ENCODE data around the gene MZB1.

Gene MZB1

GRCh38 chr5:139391570-139392323 lies 2.0 kb upstream of the MZB1 start:
- Histone ChIP-seq H3K4ac (ENCODE audit: low read length) (peak overlapping the region; percentile 90), H2BK120ac (ENCODE audit: low read depth, low read length) (peak overlapping the region; percentile 91), H2BK5ac (ENCODE audit: low read length) (no peak overlapping the region), H3K27me3 (ENCODE audit: control insufficient read depth in 3 of 3, insufficient read depth in 3 of 3, low read depth in 1 of 3, low read length in 3 of 3) (peaks cover 25 to 53% (median 46%) of the 10 kb centered on the region in 3 experiments), H3K4me1 (ENCODE audit: control insufficient read depth in 2 of 2, insufficient read depth in 1 of 2, low read depth in 1 of 2, low read length in 2 of 2) (peaks cover 2 to 9% of the 10 kb centered on the region in 2 donors), H3K27ac (replicated peaks; ENCODE audit: low read length) (no peak overlapping the region), H2AK5ac (ENCODE audit: low read depth, low read length) (peak overlapping the region; percentile 89), H2AFZ (ENCODE audit: low read length) (no peak overlapping the region), H3K9me3 (replicated peaks in 1 of 2; ENCODE audit: control insufficient read depth in 2 of 2, insufficient read depth in 1 of 2, low read depth in 1 of 2, low read length in 2 of 2) (peaks cover 0 to 17% of the 10 kb centered on the region in 2 donors), H2BK12ac (ENCODE audit: low read length) (peak overlapping the region; percentile 19), H3K18ac (ENCODE audit: low read length) (peak overlapping the region; percentile 87), H3K14ac (ENCODE audit: low read length) (no peak overlapping the region), H4K91ac (ENCODE audit: low read depth, low read length, poor library complexity) (no peak overlapping the region), H3K4me2 (ENCODE audit: insufficient read depth, low read length, poor library complexity, severe bottlenecking) (peak overlapping the region; percentile 66), H3K36me3 (replicated peaks in 1 of 2; ENCODE audit: control insufficient read depth in 2 of 2, insufficient read depth in 2 of 2, low read length in 2 of 2) (no peaks in the 10 kb centered on the region), H3K23ac (ENCODE audit: low read depth, low read length, poor library complexity) (peak overlapping the region; percentile 97), H3K9ac (ENCODE audit: low read depth, low read length, poor library complexity) (peak overlapping the region; percentile 60), H4K8ac (ENCODE audit: low read depth, low read length) (no peak overlapping the region), H2BK15ac (ENCODE audit: low read length) (peak overlapping the region; percentile 58), H3K79me1 (ENCODE audit: low read depth, low read length) (peaks cover 2% of the 10 kb centered on the region), H3K4me3 (ENCODE audit: low read length in 2 of 2) (no peak overlapping the region)
- DNase-seq (ENCODE audit: low spot score) = no peak
- WGBS, 2 donors (ENCODE audit: extremely low coverage in 2 of 2, insufficient read length in 2 of 2, insufficient replicate concordance in 1 of 2) = no CpG with 5 or more reads among the region's 33 CpGs

DNA sequence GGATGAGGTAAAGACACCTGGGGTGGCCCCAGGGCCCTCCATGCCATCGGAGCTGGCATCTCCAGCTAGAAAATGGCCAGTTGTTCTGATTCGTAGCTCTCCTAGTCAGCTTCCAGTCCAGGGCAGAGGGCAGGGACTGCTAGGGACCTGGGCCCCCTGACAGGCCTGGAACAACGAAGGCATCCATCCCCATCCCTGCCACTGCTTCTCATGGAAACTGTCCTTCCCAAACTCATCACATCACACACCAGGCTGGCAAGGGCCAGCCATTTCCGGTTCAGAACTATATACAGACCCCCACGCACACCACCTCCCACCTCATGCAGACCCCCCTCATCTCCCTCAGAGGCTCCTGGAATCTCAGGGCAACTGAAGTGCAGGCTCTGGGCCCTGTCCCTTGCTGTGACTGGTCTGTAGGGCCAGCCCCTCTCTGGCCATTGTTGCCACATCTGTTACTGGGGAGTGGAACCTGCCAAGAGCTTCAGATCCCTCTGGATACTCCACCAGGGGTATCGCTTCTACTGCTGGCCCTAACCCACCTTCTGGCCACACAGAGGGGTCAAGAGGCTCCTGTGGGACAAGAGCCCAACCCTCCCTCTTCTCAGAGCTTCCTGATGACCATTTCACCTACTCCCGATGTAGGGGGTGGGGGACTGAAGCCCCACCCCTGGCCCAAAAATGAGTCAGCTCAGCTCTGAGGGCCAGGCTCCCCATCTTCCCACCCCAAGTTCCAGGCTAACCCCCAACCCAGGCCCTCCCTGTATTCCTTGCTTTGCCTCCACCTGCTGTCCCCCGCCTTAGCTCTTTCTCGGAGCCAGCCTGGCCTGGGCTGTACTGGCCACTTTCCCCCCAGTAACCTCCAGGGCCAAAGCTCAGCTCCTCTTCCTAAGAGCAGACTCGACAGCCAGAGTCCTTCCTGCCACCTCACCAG lies 1.2 kb upstream of the MZB1 start:
- peak overlapping the region; percentile 97 for H3K23ac ChIP-seq (ENCODE audit: low read depth, low read length, poor library complexity)
- peaks cover 2% of the 10 kb centered on the region for H3K79me1 ChIP-seq (ENCODE audit: low read depth, low read length)
- H3K18ac ChIP-seq (ENCODE audit: low read length) = peak overlapping the region; percentile 55
- H3K14ac ChIP-seq (ENCODE audit: low read length) = no peak overlapping the region
- no peak overlapping the region for H3K4me2 ChIP-seq (ENCODE audit: insufficient read depth, low read length, poor library complexity, severe bottlenecking)
- no peak overlapping the region for H3K27ac ChIP-seq (replicated peaks; ENCODE audit: low read length)
- H2BK15ac ChIP-seq (ENCODE audit: low read length) = peak overlapping the region; percentile 60
- no peaks in the 10 kb centered on the region for H3K36me3 ChIP-seq (replicated peaks in 1 of 2; ENCODE audit: control insufficient read depth in 2 of 2, insufficient read depth in 2 of 2, low read length in 2 of 2)
- H2AK5ac ChIP-seq (ENCODE audit: low read depth, low read length) = peak overlapping the region; percentile 89
- H3K4me1 ChIP-seq (ENCODE audit: control insufficient read depth in 2 of 2, insufficient read depth in 1 of 2, low read depth in 1 of 2, low read length in 2 of 2) = peaks cover 2 to 9% of the 10 kb centered on the region in 2 donors
- H3K4ac ChIP-seq (ENCODE audit: low read length) = peak overlapping the region; percentile 90
- no peak overlapping the region for H2BK120ac ChIP-seq (ENCODE audit: low read depth, low read length)
- peak overlapping the region; percentile 19 for H2BK12ac ChIP-seq (ENCODE audit: low read length)
- no peak overlapping the region for H4K91ac ChIP-seq (ENCODE audit: low read depth, low read length, poor library complexity)
- H4K8ac ChIP-seq (ENCODE audit: low read depth, low read length) = no peak overlapping the region
- no peak overlapping the region for H3K4me3 ChIP-seq (ENCODE audit: low read length in 2 of 2)
- H2BK5ac ChIP-seq (ENCODE audit: low read length) = no peak overlapping the region
- no CpG with 5 or more reads among the region's 10 CpGs for WGBS, 2 donors (ENCODE audit: extremely low coverage in 2 of 2, insufficient read length in 2 of 2, insufficient replicate concordance in 1 of 2)
- H3K9ac ChIP-seq (ENCODE audit: low read depth, low read length, poor library complexity) = no peak overlapping the region
- DNase-seq (ENCODE audit: low spot score) = no peak
- H3K9me3 ChIP-seq (replicated peaks in 1 of 2; ENCODE audit: control insufficient read depth in 2 of 2, insufficient read depth in 1 of 2, low read depth in 1 of 2, low read length in 2 of 2) = peaks cover 0 to 17% of the 10 kb centered on the region in 2 donors
- peak overlapping the region; percentile 69 for H2AFZ ChIP-seq (ENCODE audit: low read length)
- peaks cover 25 to 62% (median 46%) of the 10 kb centered on the region in 3 experiments for H3K27me3 ChIP-seq (ENCODE audit: control insufficient read depth in 3 of 3, insufficient read depth in 3 of 3, low read depth in 1 of 3, low read length in 3 of 3)

GRCh38 chr5:139388198-139388821 lies 1.4 kb downstream of the MZB1 start:
- Histone ChIP-seq H3K36me3 (replicated peaks in 1 of 2; ENCODE audit: control insufficient read depth in 2 of 2, insufficient read depth in 2 of 2, low read length in 2 of 2) (no peaks in the 10 kb centered on the region), H4K8ac (ENCODE audit: low read depth, low read length) (no peak overlapping the region), H3K4me1 (ENCODE audit: control insufficient read depth in 2 of 2, insufficient read depth in 1 of 2, low read depth in 1 of 2, low read length in 2 of 2) (peaks cover 2 to 7% of the 10 kb centered on the region in 2 donors), H2BK5ac (ENCODE audit: low read length) (no peak overlapping the region), H2AK5ac (ENCODE audit: low read depth, low read length) (peak overlapping the region; percentile 34), H3K14ac (ENCODE audit: low read length) (no peak overlapping the region), H3K18ac (ENCODE audit: low read length) (no peak overlapping the region), H2AFZ (ENCODE audit: low read length) (peak overlapping the region; percentile 76), H3K4me3 (ENCODE audit: low read length in 2 of 2) (no peak overlapping the region), H2BK120ac (ENCODE audit: low read depth, low read length) (no peak overlapping the region), H3K9ac (ENCODE audit: low read depth, low read length, poor library complexity) (no peak overlapping the region), H3K4ac (ENCODE audit: low read length) (no peak overlapping the region), H4K91ac (ENCODE audit: low read depth, low read length, poor library complexity) (no peak overlapping the region), H3K23ac (ENCODE audit: low read depth, low read length, poor library complexity) (no peak overlapping the region), H2BK15ac (ENCODE audit: low read length) (no peak overlapping the region), H3K79me1 (ENCODE audit: low read depth, low read length) (peaks cover 2% of the 10 kb centered on the region), H3K9me3 (replicated peaks in 1 of 2; ENCODE audit: control insufficient read depth in 2 of 2, insufficient read depth in 1 of 2, low read depth in 1 of 2, low read length in 2 of 2) (peaks cover 0 to 9% of the 10 kb centered on the region in 2 donors), H2BK12ac (ENCODE audit: low read length) (no peak overlapping the region), H3K27ac (replicated peaks; ENCODE audit: low read length) (no peak overlapping the region), H3K4me2 (ENCODE audit: insufficient read depth, low read length, poor library complexity, severe bottlenecking) (no peak overlapping the region), H3K27me3 (ENCODE audit: control insufficient read depth in 3 of 3, insufficient read depth in 3 of 3, low read depth in 1 of 3, low read length in 3 of 3) (peaks cover 7 to 42% (median 20%) of the 10 kb centered on the region in 3 experiments)
- DNase-seq (ENCODE audit: low spot score) = no peak
- WGBS, 2 donors (ENCODE audit: extremely low coverage in 2 of 2, insufficient read length in 2 of 2, insufficient replicate concordance in 1 of 2) = no CpG with 5 or more reads among the region's 8 CpGs
